ENCODE data around the gene KIAA1755. TPM values are rescaled to one million over a fixed set of nuclear protein-coding genes. Genes with fewer than 3 reads are reported as not detected.

The KIAA1755 gene
- total and polyA plus RNA-seq, 9 of the 15 experiments (the other 6 are each of a cell fraction or from before 2014, with no cell fraction given), result not detected

DNA sequence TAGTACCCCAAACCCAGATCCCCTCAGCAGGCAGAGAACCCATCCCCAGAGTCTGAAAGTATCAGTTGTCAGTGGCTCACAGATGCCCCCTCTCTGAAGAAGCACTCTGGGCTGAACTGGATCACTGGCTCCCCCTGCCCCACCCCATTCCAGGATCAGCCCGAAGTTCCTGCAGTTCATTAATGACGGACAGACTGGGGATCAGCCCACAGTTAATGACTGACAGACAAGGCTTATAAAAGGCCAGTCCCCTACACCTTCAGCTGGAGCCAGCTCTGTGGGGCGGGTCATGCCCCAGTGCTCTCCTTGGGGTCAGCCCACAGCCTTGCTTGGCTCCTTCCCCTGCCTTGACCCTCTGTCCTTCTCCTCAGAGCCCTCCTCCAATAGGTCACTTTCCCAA, 21.7 kb downstream of the KIAA1755 start:
- no peaks in the 10 kb centered on the region for H4K20me1 ChIP-seq (replicated peaks; ENCODE audit: control insufficient read depth, insufficient read depth, low read length)
- in situ Hi-C loops (cut with MboI), result loop anchor here (5.0 kb wide), 1 partner anchor 672 kb away; no protein-coding TSS in a partner anchor
- WGBS (ENCODE audit: insufficient coverage, low coverage, missing lambda C conversion rate), result 3% methylated on average over 3 of the region's 3 CpGs
- POLR2A ChIA-PET, result interaction anchor here (0.5 kb wide), 1 partner anchor 24 kb away, joined by 3 read pairs; no protein-coding TSS in a partner anchor
- ATAC-seq, result no peak
- no peak overlapping the region for H3K4me2 ChIP-seq (ENCODE audit: insufficient read depth, low read length)
- H3K4me3 ChIP-seq, result no peak overlapping the region
- CTCF ChIA-PET (ENCODE audit: low intra/inter-chr PET ratio), result no interaction called here
- no peaks in the 10 kb centered on the region for H3K79me2 ChIP-seq (ENCODE audit: control insufficient read depth, insufficient read depth, low read length)
- no peaks in the 10 kb centered on the region for H3K36me3 ChIP-seq (ENCODE audit: control insufficient read depth, insufficient read depth, low read length)
- H3K27me3 ChIP-seq (ENCODE audit: control insufficient read depth in 2 of 2, insufficient read depth in 2 of 2, low read length in 2 of 2), result peaks cover 2 to 14% of the 10 kb centered on the region in 2 experiments; a peak in 3 of 5 replicates
- no peak for FAIRE-seq
- peaks cover 17% of the 10 kb centered on the region for H3K9me3 ChIP-seq (replicated peaks; ENCODE audit: control insufficient read depth, insufficient read depth, low read depth, low read length)
- intact Hi-C loops (cut with micrococcal nuclease), result no loop called here
- BruUV-seq (replicated peaks), result no TSS peak
- no peak for TF ChIP-seq ZNF197 (CRISPR knock-in tag; IDR thresholded peaks at IDR 0.05; ENCODE audit: low read depth)
- no peak for TF ChIP-seq SPI1 (IDR thresholded peaks at IDR 0.05; ENCODE audit: borderline replicate concordance, low read depth, low read length)
- TF ChIP-seq RFX5 (IDR thresholded peaks at IDR 0.05; ENCODE audit: low read depth, low read length), result no peak
- TF ChIP-seq FOXJ3 (CRISPR knock-in tag; IDR thresholded peaks at IDR 0.05), result no peak
- no peak for TF ChIP-seq TAF7 (tag; IDR thresholded peaks at IDR 0.05)
- TF ChIP-seq, protein P1, sequence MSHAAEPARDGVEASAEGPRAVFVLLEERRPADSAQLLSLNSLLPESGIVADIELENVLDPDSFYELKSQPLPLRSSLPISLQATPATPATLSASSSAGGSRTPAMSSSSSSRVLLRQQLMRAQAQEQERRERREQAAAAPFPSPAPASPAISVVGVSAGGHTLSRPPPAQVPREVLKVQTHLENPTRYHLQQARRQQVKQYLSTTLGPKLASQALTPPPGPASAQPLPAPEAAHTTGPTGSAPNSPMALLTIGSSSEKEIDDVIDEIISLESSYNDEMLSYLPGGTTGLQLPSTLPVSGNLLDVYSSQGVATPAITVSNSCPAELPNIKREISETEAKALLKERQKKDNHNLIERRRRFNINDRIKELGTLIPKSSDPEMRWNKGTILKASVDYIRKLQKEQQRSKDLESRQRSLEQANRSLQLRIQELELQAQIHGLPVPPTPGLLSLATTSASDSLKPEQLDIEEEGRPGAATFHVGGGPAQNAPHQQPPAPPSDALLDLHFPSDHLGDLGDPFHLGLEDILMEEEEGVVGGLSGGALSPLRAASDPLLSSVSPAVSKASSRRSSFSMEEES (CRISPR knock-in tag; IDR thresholded peaks at IDR 0.05), result no peak
- no peak for TF ChIP-seq ZNF518B (CRISPR knock-in tag; IDR thresholded peaks at IDR 0.05)
- TF ChIP-seq FOXM1 (IDR thresholded peaks at IDR 0.05; ENCODE audit: low read depth), result no peak
- TF ChIP-seq FOXM1 (CRISPR knock-in tag; IDR thresholded peaks at IDR 0.05; ENCODE audit: low read depth), result no peak
- TF ChIP-seq, protein P2, sequence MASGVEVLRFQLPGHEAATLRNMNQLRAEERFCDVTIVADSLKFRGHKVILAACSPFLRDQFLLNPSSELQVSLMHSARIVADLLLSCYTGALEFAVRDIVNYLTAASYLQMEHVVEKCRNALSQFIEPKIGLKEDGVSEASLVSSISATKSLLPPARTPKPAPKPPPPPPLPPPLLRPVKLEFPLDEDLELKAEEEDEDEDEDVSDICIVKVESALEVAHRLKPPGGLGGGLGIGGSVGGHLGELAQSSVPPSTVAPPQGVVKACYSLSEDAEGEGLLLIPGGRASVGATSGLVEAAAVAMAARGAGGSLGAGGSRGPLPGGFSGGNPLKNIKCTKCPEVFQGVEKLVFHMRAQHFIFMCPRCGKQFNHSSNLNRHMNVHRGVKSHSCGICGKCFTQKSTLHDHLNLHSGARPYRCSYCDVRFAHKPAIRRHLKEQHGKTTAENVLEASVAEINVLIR (CRISPR knock-in tag; IDR thresholded peaks at IDR 0.05), result no peak
- TF ChIP-seq ZNF57 (CRISPR knock-in tag; IDR thresholded peaks at IDR 0.05), result no peak
- TF ChIP-seq, protein P3, sequence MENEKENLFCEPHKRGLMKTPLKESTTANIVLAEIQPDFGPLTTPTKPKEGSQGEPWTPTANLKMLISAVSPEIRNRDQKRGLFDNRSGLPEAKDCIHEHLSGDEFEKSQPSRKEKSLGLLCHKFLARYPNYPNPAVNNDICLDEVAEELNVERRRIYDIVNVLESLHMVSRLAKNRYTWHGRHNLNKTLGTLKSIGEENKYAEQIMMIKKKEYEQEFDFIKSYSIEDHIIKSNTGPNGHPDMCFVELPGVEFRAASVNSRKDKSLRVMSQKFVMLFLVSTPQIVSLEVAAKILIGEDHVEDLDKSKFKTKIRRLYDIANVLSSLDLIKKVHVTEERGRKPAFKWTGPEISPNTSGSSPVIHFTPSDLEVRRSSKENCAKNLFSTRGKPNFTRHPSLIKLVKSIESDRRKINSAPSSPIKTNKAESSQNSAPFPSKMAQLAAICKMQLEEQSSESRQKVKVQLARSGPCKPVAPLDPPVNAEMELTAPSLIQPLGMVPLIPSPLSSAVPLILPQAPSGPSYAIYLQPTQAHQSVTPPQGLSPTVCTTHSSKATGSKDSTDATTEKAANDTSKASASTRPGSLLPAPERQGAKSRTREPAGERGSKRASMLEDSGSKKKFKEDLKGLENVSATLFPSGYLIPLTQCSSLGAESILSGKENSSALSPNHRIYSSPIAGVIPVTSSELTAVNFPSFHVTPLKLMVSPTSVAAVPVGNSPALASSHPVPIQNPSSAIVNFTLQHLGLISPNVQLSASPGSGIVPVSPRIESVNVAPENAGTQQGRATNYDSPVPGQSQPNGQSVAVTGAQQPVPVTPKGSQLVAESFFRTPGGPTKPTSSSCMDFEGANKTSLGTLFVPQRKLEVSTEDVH (IDR thresholded peaks at IDR 0.05; ENCODE audit: low read depth, partially characterized antibody), result no peak
- no peak for TF ChIP-seq C11orf30 (IDR thresholded peaks at IDR 0.05; ENCODE audit: low read depth)
- TF ChIP-seq ELF4 (CRISPR knock-in tag; IDR thresholded peaks at IDR 0.05), result no peak
- TF ChIP-seq CBFA2T3 (IDR thresholded peaks at IDR 0.05), result no peak
- TF ChIP-seq ZNF316 (IDR thresholded peaks at IDR 0.05), result no peak
- H3K27ac ChIP-seq (ENCODE audit: extremely low read depth, low read depth, low read length), result no peak overlapping the region
- no peak overlapping the region for H3K9ac ChIP-seq (ENCODE audit: insufficient read depth in 1 of 2, low read depth in 2 of 2, low read length in 2 of 2)
- no peak overlapping the region for H2AFZ ChIP-seq (ENCODE audit: low read depth, low read length)
- no peak for DNase-seq (ENCODE audit: extremely low read depth in 1 of 4, low spot score in 3 of 4)
- H3K9me1 ChIP-seq (ENCODE audit: control insufficient read depth, insufficient read depth, low read length), result no peaks in the 10 kb centered on the region
- H3K4me1 ChIP-seq (replicated peaks in 1 of 2; ENCODE audit: control insufficient read depth in 2 of 2, insufficient read depth in 2 of 2, low read length in 2 of 2), result no peaks in the 10 kb centered on the region

Data from K562 (cell line).